KG1 (cell line): ENCODE results near the gene CALR3.
"Not testable (repeated sequence)": the region's sequence is repeated elsewhere in the genome, so short reads cannot be mapped to it uniquely, and the experiment has no call there.

Experiments
- DNase-seq: peaks from one replicate; lab custom pipeline; 2025; lab: John Stamatoyannopoulos, UW

The CALR3 gene, protein sequence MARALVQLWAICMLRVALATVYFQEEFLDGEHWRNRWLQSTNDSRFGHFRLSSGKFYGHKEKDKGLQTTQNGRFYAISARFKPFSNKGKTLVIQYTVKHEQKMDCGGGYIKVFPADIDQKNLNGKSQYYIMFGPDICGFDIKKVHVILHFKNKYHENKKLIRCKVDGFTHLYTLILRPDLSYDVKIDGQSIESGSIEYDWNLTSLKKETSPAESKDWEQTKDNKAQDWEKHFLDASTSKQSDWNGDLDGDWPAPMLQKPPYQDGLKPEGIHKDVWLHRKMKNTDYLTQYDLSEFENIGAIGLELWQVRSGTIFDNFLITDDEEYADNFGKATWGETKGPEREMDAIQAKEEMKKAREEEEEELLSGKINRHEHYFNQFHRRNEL

DNA sequence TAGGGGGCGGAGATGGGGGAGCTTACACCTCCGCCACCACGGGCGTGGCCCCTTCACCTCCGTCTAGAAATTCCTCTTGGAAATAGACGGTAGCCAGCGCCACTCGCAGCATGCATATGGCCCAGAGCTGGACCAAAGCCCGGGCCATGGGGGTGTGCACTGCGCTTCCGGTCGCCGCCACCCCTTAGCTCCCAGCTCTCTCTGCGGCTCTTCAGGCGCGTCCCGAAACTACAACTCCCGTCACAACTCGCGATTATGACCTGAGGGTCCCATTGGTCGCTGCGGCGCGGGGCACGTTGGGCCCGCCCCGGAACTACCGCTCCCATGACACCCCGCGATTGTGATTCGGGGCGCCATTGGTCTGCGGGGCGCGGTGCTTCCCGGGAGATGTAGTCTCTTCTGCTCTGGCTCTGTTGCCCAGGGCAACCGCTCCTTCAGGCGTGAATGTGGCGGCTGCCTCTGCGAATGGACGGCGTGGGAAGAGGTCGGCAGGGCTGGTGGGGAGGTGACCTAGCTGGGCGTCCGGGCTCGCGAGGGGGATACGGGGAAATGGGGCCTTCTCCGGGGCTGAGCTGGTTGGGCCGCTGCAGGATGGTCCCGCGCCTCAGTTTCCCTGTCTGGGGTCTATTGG is at the start of gene CALR3, which contains the start of gene C19orf44:
TSS of gene CALR3 (minus strand) at position 186 of the 631 bp plus-strand sequence. CDS start at position 148, 38 bp downstream.
TSS of gene C19orf44 (plus strand) at position 413 of the 631 bp plus-strand sequence. CDS start 4,399 bp downstream, outside the sequence.
- DNase-seq, result peak; percentile 97

DNA sequence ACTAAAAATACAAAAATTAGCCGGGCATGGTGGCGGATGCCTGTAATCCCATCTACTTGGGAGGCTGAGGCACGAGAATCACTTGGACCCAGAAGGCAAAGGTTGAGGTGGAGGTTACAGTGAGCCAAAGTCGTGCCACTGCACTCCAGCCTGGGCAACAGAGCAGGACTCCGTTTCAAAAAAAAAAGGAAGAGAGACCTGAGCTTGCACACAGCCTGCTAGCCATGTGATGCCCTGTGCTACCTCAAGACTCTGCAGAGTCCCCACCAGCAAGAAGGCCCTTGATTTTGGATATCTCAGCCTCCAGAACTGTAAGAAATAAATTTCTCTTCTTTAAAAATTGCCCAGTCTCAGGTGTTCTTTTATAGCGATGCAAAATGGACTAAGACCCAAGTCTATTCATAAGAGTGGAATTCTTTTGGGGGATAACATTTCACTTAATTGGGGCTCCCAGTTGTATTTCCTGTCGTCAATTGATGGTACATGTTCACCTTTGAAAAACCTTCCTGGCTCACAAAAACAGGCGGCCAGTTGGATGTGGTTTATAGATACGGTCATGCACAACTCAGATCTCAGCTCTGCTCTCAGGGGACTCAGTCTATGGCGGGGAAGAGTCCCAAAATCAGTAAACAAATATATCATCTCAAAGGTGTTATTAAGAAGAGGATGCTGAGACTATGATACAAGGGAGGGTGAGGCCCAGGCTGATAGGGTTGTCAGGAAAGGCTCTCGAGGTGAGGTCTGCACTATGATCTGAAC is 48.7 kb upstream of the CALR3 start:
- no peak for DNase-seq

DNA sequence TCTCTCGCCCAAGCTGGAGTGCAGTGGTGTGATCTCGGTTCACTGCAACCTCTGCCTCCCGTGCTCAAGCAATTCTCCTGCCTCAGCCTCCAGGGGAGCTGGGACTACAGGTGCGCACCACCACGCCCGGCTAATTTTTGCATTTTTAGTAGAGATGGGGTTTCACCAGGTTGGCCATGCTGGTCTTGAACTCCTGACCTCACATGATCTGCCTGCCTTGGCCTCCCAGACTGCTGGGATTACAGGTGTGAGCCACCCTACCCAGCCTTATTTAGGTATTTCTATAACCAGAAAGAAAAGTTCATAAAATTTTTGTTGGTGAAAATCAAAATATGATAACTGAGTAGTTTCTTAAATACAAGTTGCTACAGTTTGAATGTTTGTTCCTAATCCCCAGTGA is 47.8 kb upstream of the CALR3 start:
- not testable (repeated sequence) for DNase-seq

DNA sequence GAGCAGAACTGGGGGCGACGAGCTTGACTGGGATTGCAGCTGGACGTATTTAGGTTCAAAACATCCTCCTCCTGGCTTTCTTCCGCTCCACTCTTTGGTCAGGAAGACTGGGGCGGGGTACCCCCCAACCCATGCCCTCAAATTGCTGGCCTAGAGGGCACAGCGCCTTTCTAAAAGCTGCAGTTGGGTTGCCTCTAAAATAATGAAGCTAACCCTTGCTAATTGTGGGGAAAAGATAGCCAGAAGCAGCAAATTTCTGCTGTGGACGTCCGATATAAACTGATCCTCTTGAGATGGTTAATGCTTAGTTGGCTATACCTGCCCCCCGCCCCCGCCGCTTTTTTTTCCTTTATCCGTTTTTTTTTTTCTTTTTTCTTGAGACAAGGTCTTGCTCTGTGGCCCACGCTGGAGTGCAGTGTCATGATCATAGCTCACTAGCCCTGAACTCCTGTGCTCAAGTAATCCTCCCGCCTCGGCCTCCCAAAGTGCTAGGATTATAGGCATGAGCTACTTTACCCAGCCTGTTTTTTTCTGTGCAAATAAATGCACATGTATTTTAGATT is 47.0 kb upstream of the CALR3 start:
- DNase-seq, result peak; percentile 22

DNA sequence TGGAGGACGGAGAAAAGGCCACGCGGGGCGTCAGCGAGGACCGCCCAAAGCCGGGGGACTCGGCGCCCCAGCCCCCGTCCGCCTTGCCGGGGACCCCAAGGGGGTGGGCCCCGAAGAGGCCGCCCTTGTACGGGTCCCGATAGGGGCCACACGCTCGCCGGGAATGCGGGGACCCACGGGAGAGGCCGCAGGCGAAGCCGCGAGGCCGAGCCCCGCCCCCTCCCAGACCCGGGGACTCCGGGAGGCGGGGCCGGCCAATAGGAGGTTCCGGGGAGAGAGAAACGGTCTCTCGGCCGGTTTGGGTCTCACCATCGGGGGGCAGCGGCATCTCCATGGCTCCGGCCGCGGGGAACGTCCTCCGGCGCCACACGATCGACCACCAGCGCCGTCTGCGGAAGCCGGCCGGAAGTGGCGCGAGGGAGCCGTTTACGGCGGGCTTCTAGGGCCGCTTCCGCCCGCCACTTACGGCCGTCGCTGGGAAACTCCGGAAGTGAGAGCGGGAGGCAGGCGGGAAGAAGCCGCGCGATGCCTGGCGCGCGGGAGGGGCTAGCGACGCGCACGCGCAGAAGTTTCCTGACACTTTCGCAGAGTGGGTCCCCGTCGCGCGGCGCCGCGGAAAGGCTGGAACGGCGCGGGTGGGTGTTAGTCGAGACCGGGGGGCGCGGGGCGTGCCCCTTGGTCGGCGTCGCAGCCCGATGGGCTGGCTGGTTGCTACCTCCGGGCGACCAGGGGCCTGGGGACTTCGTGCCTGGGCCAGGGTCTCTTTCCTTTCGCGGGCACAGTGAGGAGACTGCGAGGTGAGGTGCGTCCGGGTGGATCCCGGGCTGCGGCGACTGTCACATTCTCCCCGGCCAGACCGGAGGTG is 46.3 kb upstream of the CALR3 start, which contains the start of gene CHERP:
TSS of gene CHERP (minus strand) at position 393 of the 865 bp plus-strand sequence. CDS start at position 334, 59 bp downstream.
- peak; percentile 93 for DNase-seq

DNA sequence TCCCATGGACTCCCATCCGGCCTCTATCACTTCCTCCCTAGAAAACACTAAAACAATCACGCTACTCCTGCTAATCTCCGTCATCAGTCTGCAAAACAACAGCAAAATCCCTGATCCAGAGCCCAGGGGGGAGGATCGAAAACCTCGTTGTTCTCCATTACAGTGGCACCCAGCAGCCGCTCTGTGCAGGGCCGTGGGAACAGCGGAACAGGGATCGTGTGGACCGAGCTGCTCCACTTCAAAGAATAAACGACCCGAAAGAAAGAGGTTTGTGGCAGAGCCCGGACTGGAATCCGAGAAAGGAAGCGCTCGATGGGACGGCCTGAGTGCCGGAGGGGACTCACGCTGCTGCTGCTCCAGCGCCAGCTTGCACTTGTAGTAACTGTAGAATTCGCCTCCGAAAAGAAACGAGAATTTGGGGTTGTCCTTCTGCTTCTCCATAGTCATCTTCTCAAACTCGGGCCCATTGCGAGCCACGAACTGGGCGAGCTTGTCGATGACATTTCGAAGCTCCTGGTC is 45.6 kb upstream of the CALR3 start:
- DNase-seq, result no peak

DNA sequence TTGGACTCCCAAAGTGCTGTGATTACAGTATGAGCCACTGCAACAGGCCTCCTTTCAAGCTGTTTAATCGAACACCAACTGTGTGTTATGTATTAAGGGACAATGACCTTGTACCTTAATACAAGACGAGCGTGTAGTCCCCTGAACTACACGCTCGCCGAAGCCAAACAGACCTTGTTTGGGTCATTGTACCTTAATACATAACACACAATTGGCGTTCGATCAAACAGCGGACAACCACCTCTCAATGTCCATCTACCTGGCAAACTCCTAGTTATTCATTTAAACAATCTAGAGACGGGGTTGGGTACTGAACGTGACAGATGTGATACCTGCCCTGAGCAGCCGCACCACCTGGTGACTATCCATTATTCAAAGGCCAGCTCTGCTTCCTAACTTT is 45.0 kb upstream of the CALR3 start:
- no peak for DNase-seq

DNA sequence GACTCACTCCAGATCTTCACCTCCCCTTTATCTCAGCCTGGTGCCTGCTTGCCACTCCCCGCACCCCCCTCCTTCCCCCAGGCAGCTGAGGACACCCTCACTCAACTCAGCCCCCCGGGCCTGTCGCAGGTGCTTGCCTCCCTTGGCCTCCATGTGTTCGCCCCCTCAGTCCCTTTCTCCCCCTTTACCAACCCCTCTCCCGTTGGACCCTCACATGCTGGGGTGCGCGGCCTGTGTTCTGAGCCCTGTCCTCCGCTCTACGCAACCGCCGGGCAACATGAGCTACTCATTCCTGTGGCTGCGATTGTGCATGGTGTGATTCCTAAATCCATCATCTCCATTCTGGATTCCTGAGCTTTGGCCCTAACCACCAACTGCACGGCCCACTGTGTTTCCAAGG is 41.1 kb upstream of the CALR3 start:
- DNase-seq, result no peak

DNA sequence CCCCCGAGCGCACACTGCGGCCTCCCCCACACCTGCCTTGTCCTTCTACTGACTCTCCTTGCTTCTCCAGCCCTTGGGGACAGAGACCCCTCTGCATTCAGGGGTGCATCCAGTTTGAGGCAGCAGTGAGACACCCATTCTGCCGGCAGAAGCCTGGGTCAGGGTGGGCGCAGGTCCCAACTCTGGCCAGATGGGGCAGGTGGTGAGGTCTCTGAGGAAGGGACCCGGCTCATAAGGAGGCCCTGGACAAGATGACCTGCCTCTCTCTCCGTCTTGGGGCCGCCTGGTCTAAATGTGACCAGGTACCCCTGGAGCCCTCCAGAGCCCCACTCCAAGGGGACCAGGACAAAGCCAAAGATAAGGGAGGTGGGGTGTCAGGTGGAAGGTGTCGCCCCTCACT is 40.2 kb upstream of the CALR3 start:
- DNase-seq, result no peak

DNA sequence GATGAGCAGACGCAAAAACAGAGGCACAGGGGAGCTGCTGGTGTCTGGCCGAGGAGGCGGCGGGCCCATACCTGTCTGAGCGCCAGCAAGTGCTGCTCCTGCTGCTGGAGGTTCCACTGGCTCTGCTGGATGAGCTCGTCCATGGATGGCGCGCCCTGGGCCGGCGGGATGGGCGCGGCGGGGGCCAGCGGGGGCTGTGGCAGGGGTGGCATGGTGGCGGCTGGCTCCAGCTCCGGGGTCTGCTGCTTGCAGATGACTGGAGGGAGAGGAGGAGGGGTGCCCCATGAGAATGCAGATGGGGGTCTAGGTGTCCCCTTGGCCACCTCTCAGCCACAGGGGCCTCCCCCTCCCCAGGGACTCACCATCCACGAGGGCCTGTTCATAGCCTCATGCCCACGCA is 39.4 kb upstream of the CALR3 start:
- DNase-seq, result no peak

DNA sequence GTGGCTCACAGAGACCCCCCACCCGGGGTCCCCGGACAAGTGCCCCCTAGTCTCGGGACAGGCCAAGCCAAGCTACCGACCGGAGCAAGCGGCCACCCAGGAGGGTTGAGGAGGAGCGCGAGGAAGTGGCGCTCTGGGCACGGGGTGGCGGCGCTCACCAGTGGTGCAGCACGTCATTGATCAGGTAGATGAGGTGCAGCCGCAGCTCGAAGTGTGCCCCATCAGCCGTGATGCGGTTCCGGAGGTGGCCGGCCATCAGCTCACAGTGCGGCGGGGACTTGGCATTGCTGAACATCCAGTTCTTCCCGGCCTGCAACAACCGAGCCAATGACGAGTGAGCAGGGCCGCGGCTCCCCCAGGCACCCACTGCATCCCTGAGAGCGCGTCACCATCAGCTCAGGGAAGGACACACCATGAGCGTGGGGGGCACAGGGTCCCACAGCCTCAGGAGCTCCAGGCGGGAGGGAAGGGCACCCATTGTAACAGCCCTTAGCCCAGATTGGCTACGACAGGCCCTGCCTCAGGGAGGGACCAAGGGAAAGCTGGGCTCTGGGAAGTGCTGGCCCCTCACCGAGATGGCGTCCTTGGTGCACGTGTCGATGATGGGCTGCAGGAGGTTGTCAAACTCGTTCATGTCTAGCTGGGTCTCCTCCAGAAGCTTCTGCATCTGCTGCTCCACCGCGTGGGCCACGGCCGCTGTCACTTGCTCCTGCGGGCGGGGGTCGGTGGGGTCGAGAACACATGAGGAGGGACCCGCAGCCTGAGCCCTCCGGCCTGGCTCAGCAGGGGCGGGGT is 36.7 kb upstream of the CALR3 start:
- no peak for DNase-seq

DNA sequence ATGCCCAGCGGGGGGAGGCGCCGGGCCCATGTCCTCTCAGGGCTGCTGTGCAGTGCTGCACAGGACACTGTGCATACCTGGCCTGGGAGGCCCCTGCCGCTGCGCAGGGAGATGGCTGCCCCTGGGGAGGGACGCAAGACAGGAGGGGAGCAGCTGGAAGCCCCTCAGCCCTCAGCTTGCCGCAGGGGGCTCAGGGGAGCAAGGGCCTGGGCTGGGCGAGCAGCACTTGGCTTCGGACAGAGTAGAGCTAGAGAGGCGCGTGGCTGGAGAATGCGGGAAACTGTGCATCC is 35.4 kb upstream of the CALR3 start:
- DNase-seq, result no peak

DNA sequence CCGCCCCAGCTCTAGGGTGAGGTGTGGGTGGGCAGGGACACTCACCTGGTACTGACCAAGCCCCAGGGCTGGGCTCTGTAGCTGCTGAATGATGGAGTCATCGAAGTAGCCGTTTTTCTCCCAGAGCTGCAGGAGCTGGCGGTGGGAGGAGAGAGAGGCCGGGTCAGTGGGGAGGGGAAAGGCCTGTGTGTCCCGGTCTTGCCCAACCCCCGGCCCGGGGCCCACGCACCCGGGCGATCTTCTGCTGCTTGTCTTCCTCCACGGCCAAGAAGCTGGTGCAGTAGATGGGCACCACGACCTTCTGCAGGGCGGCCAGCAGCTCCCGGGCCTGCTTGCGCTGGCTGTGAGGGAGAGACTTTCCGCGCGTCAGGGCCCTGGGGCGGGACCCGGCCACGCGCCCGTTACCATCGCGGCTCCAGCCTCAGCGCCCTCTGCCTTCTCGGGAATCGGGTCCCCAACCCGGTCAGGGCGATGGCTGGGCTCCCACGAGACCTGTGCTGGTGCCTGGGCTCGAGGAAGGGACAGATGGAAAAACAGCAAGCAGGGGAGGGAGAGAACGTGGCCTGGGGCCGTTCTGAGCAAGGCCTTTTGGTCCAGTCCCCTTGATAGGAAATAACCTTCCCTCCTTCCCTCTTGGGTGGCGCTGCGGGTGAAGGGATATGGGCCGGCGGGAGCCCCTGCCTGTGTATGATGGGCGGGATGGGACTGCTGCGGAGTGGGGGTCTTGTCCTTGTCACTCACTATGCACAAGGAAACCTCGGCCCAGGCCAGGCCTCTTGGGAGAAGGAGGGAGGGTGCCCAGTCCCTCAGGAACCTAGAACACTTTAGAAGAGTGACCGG is 34.8 kb upstream of the CALR3 start:
- DNase-seq, result no peak

DNA sequence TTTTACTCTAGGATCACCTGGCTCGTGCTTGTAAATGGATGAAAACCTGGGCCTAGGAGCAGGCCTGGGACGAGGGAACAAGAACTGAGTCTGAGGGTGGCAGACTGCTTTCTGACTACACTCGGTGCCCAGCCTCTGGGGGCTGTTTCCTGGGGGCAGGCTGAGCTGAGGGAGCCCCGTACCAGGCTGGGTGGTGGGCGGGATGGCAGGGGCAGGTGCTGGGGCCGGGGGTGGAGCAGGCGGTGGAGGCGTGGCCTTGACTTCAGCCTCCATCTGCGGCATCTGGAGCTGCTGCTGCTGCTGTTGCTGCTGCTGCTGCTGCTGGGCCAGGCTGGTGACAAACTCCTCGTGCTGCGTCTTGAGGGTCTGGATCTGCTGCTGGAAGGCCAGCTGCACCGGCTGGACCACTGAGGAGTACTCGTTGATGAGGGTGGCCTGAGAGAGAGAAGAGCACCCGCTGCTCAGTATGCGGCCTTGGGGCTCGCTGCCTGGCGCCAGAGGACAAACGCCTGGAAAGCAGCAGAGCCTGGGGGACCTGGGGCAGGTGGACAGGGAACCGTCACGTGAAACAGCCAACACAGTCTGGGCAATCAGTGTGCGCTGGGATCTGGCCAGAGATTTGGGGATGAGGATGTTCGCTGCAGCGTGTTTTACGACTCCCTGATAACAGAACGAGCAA is 33.6 kb upstream of the CALR3 start:
- DNase-seq, result no peak

DNA sequence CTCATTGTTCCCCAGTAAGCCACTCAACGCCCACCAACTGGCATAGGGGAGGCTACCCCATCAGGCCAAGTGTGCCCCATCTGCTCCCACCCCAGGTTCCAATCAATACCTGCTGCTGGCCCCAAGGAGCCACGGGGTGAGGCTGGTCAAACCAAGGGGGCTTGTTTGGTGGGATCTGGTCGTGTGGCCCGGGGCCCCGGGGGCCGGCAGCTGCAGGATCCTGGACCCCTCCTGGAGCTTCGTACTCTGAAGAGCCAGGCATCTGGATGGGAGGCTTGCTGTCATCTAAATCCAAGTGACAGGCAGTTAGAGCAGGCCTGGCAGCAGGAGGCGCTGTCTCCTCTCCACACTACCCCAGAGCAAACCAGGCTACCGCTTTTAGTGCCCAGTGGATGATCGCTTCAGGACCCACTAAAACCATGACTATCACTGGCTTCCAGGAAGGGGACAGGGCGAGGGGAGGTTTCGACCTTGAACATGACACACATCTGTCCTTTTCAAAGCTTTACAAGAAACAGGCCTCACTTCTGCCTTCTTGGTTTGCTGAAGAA is 32.1 kb upstream of the CALR3 start:
- no peak for DNase-seq

DNA sequence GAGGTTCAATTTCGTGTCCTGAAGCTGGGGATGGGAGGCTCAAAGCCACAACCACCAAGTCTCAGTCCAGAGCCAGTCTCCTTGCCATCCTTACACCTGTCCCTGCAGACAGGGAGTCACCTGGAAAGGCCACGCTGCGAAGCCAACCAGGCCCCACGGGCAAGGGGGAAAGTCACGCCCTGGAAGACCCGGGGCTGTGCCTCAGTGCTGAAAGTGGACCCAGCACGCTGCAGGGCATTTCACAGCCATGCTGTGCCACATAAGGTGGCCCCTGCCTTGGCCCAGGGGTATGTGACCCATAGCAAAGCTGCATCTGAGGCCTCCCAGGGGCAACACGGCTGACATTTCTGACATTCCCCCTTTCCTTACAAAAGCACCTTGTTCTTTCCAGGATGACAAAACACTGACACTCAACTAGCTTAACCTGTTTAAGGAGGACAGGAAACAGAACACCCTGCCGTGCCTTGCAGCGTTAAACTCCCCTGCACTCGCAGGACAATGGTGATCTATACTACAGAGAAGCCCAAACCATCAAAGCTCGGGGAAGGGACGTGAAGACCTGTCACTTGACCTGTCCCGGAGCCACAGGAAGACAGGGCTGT is 31.5 kb upstream of the CALR3 start:
- no peak for DNase-seq

DNA sequence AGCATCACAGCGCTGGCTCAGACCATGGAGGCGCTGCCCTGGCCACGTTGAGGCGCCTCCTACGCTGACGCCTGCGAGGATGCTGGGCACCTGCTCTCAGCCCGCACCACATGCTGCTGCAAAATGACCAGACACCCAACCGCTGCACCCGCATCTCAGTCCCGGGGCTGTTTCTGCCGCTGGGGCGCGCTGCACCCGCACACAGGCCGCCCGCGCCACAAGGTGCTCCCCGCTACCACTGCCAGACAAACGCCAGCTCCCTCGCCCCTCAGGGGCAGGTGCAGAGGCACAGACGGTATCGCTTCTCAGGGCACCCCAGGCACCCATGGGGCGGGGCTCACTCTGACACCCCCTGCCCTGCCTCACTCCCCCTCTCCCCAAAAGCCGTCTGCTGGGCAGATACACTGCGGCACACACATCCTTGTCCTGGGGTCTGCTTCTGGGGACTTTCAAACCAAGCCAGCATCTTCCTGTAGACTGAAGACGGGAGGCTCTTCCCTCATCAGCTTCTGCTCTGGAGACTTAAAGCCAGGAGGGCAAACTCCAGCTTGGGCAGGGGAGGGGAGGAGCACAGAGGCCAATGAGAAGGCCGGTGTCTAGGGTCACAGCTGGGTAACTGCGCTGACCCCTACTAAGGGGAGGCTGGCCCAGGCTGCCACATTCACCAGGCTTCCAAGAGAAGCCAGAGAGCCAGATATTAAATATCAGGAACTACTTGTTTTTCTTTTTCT is 29.9 kb upstream of the CALR3 start:
- no peak for DNase-seq
